Astrocyte (in vitro differentiated cells and primary cell): ENCODE results near the gene VIM. TPM values are rescaled to one million over a fixed set of nuclear protein-coding genes. Genes with fewer than 3 reads are reported as not detected.
A peak's percentile ranks its signal among the peaks of the same experiment; 100 is the strongest.

Source experiments
- DNase-seq: peaks from one replicate; pipeline ENCODE4 v3.0.0-alpha.2; 2010; ENCODE audit warnings: low read depth
- FAIRE-seq: peaks from 2 replicates; lab custom pipeline; 2011; peaks lifted over from hg19 to GRCh38; lab: Jason Lieb, UNC
- H2AFZ ChIP-seq: 2 replicates; pipeline ENCODE4 v1.6.0; 2012; ENCODE audit warnings: low read depth, low read length, inconsistent platforms
- H3K27ac ChIP-seq: 2 replicates; pipeline ENCODE4 v1.5.1; 2011; ENCODE audit warnings: low read depth, low read length, inconsistent platforms
- H3K27me3 ChIP-seq: 2 replicates; pipeline ENCODE4 v1.6.0; 2011; ENCODE audit warnings: low read length, inconsistent platforms; ENCODE audit not compliant: insufficient read depth
- H3K36me3 ChIP-seq: 2 replicates; pipeline ENCODE4 v1.5.1; 2011; ENCODE audit warnings: low read length, inconsistent platforms; ENCODE audit not compliant: insufficient read depth
- H3K4me1 ChIP-seq: 2 replicates; pipeline ENCODE4 v1.5.1; 2011; ENCODE audit warnings: low read length, inconsistent platforms; ENCODE audit not compliant: insufficient read depth
- H3K4me2 ChIP-seq: 2 replicates; pipeline ENCODE4 v1.6.0; 2012; ENCODE audit warnings: low read length, inconsistent platforms
- H3K4me3 ChIP-seq: 2 replicates; pipeline ENCODE4 v1.5.1; 2011; ENCODE audit warnings: low read depth, mild to moderate bottlenecking, low read length, inconsistent platforms; ENCODE audit not compliant: insufficient read depth
- H3K79me2 ChIP-seq: 2 replicates; pipeline ENCODE4 v1.6.0; 2012; ENCODE audit warnings: mild to moderate bottlenecking, low read length, inconsistent platforms; ENCODE audit not compliant: insufficient read depth
- H3K9ac ChIP-seq: 2 replicates; pipeline ENCODE4 v1.6.0; 2012; ENCODE audit warnings: mild to moderate bottlenecking, low read length, inconsistent platforms
- H3K9me3 ChIP-seq: 2 replicates; pipeline ENCODE4 v1.5.1; 2012; ENCODE audit warnings: low read depth, mild to moderate bottlenecking, low read length, inconsistent platforms; ENCODE audit not compliant: insufficient read depth
- H4K20me1 ChIP-seq: 2 replicates; pipeline ENCODE4 v1.6.0; 2012; ENCODE audit warnings: low read length, inconsistent platforms; ENCODE audit not compliant: insufficient read depth
- H3K27ac Mint-ChIP-seq: one replicate; pipeline ENCODE4 v1.8.0; 2021; ENCODE audit warnings: mild to moderate bottlenecking, mixed read lengths; ENCODE audit not compliant: unreplicated experiment
- H3K27me3 Mint-ChIP-seq: one replicate; pipeline ENCODE4 v1.8.0; 2021; ENCODE audit warnings: low read depth, mixed read lengths; ENCODE audit not compliant: unreplicated experiment
- H3K36me3 Mint-ChIP-seq: one replicate; pipeline ENCODE4 v1.8.0; 2021; ENCODE audit warnings: low read depth, mixed read lengths; ENCODE audit not compliant: unreplicated experiment
- H3K4me1 Mint-ChIP-seq: one replicate; pipeline ENCODE4 v1.8.0; 2021; ENCODE audit warnings: low read depth, mixed read lengths; ENCODE audit not compliant: unreplicated experiment
- H3K4me3 Mint-ChIP-seq: one replicate; pipeline ENCODE4 v1.8.0; 2021; ENCODE audit warnings: mild to moderate bottlenecking, moderate library complexity, mixed read lengths; ENCODE audit not compliant: unreplicated experiment
- H3K9me3 Mint-ChIP-seq: one replicate; pipeline ENCODE4 v1.8.0; 2021; ENCODE audit warnings: mild to moderate bottlenecking, mixed read lengths; ENCODE audit not compliant: unreplicated experiment
- CTCF ChIP-seq: IDR thresholded peaks from 2 replicates; pipeline ENCODE4 v1.5.1; 2011; ENCODE audit warnings: low read depth, mild to moderate bottlenecking, inconsistent platforms, low read length, moderate library complexity; ENCODE audit not compliant: insufficient read depth
- EZH2 ChIP-seq: IDR thresholded peaks from 2 replicates; pipeline ENCODE4 v1.6.1; 2012; ENCODE audit warnings: mild to moderate bottlenecking, low read length, inconsistent platforms; ENCODE audit not compliant: insufficient read depth
- total RNA-seq: library from RNA; stranded (reverse); gene quantifications from 2 replicates; pipeline ENCODE4 v1.2.1, GENCODE V29; 2021

VIM gene
- total RNA-seq, 1 donor from 2014 or later, result 5,400 TPM

GRCh38 chr10:17240096-17240495, 12.1 kb downstream of the VIM start:
- H2AFZ ChIP-seq, result no peak overlapping the region
- H3K9ac ChIP-seq, result no peak overlapping the region
- FAIRE-seq, result no peak
- peak overlapping the region; percentile 49 for H3K27ac Mint-ChIP-seq
- H3K27me3 ChIP-seq, result no peaks in the 10 kb centered on the region
- H3K9me3 ChIP-seq, result peaks cover 5% of the 10 kb centered on the region
- peaks cover 24% of the 10 kb centered on the region for H3K36me3 ChIP-seq
- peaks cover 11% of the 10 kb centered on the region for H3K4me1 Mint-ChIP-seq
- H3K36me3 Mint-ChIP-seq, result peaks cover 21% of the 10 kb centered on the region
- peak overlapping the region; percentile 46 for H3K4me3 Mint-ChIP-seq
- TF ChIP-seq CTCF (no peak), EZH2 (no peak)
- H3K9me3 Mint-ChIP-seq, result peaks cover 2% of the 10 kb centered on the region
- no peak for DNase-seq
- H3K4me2 ChIP-seq, result no peak overlapping the region
- no peak overlapping the region for H3K4me3 ChIP-seq
- H3K27ac ChIP-seq, result no peak overlapping the region
- H3K79me2 ChIP-seq, result peaks cover 4% of the 10 kb centered on the region
- no peaks in the 10 kb centered on the region for H3K27me3 Mint-ChIP-seq
- H3K4me1 ChIP-seq, result peaks cover 5% of the 10 kb centered on the region
- H4K20me1 ChIP-seq, result peaks cover 36% of the 10 kb centered on the region

GRCh38 chr10:17240616-17241015, 12.6 kb downstream of the VIM start:
- H3K27me3 Mint-ChIP-seq, result no peaks in the 10 kb centered on the region
- peaks cover 15% of the 10 kb centered on the region for H3K36me3 Mint-ChIP-seq
- peaks cover 19% of the 10 kb centered on the region for H3K36me3 ChIP-seq
- no peak overlapping the region for H3K27ac ChIP-seq
- H4K20me1 ChIP-seq, result peaks cover 31% of the 10 kb centered on the region
- H3K4me1 ChIP-seq, result peaks cover 5% of the 10 kb centered on the region
- no peaks in the 10 kb centered on the region for H3K79me2 ChIP-seq
- H3K4me1 Mint-ChIP-seq, result peaks cover 11% of the 10 kb centered on the region
- H3K27me3 ChIP-seq, result no peaks in the 10 kb centered on the region
- peak overlapping the region; percentile 6 for H3K4me3 Mint-ChIP-seq
- FAIRE-seq (no peak), DNase-seq (no peak)
- peaks cover 2% of the 10 kb centered on the region for H3K9me3 Mint-ChIP-seq
- no peak overlapping the region for H3K27ac Mint-ChIP-seq
- H3K9ac ChIP-seq, result no peak overlapping the region
- no peak overlapping the region for H2AFZ ChIP-seq
- no peak overlapping the region for H3K4me3 ChIP-seq
- H3K9me3 ChIP-seq, result peaks cover 5% of the 10 kb centered on the region
- no peak overlapping the region for H3K4me2 ChIP-seq
- TF ChIP-seq CTCF, result no peak
- TF ChIP-seq EZH2, result no peak

GRCh38 chr10:17241611-17242333, 13.7 kb downstream of the VIM start:
- no peak for DNase-seq
- no peak overlapping the region for H3K4me3 ChIP-seq
- H3K9me3 ChIP-seq, result peaks cover 5% of the 10 kb centered on the region
- H3K27ac ChIP-seq, result no peak overlapping the region
- FAIRE-seq, result no peak
- Mint-ChIP-seq H3K27ac (no peak overlapping the region), H3K4me1 (peaks cover 5% of the 10 kb centered on the region), H3K27me3 (no peaks in the 10 kb centered on the region), H3K4me3 (no peak overlapping the region), H3K36me3 (peaks cover 8% of the 10 kb centered on the region), H3K9me3 (peaks cover 4% of the 10 kb centered on the region)
- H3K4me1 ChIP-seq, result peaks cover 5% of the 10 kb centered on the region
- no peaks in the 10 kb centered on the region for H3K79me2 ChIP-seq
- H3K4me2 ChIP-seq, result no peak overlapping the region
- peaks cover 8% of the 10 kb centered on the region for H3K36me3 ChIP-seq
- no peak overlapping the region for H2AFZ ChIP-seq
- peaks cover 19% of the 10 kb centered on the region for H4K20me1 ChIP-seq
- no peaks in the 10 kb centered on the region for H3K27me3 ChIP-seq
- no peak overlapping the region for H3K9ac ChIP-seq
- TF ChIP-seq CTCF, result no peak
